Astrocyte (in vitro differentiated cells and primary cell): ENCODE data around the gene MGAT2. TPM values are rescaled to one million over a fixed set of nuclear protein-coding genes. Genes with fewer than 3 reads are reported as not detected.
A peak's percentile ranks its signal among the peaks of the same experiment; 100 is the strongest.
"Not testable (repeated sequence)": the region's sequence is repeated elsewhere in the genome, so short reads cannot be mapped to it uniquely, and the experiment has no call there.

Experiments used
- DNase-seq: peaks from one replicate; pipeline ENCODE4 v3.0.0-alpha.2; 2010; ENCODE audit warnings: low read depth
- FAIRE-seq: peaks from 2 replicates; lab custom pipeline; 2011; peaks lifted over from hg19 to GRCh38; lab: Jason Lieb, UNC
- H2AFZ ChIP-seq: 2 replicates; pipeline ENCODE4 v1.6.0; 2012; ENCODE audit warnings: low read depth, low read length, inconsistent platforms
- H3K27ac ChIP-seq: 2 replicates; pipeline ENCODE4 v1.5.1; 2011; ENCODE audit warnings: low read depth, low read length, inconsistent platforms
- H3K27me3 ChIP-seq: 2 replicates; pipeline ENCODE4 v1.6.0; 2011; ENCODE audit warnings: low read length, inconsistent platforms; ENCODE audit not compliant: insufficient read depth
- H3K36me3 ChIP-seq: 2 replicates; pipeline ENCODE4 v1.5.1; 2011; ENCODE audit warnings: low read length, inconsistent platforms; ENCODE audit not compliant: insufficient read depth
- H3K4me1 ChIP-seq: 2 replicates; pipeline ENCODE4 v1.5.1; 2011; ENCODE audit warnings: low read length, inconsistent platforms; ENCODE audit not compliant: insufficient read depth
- H3K4me2 ChIP-seq: 2 replicates; pipeline ENCODE4 v1.6.0; 2012; ENCODE audit warnings: low read length, inconsistent platforms
- H3K4me3 ChIP-seq: 2 replicates; pipeline ENCODE4 v1.5.1; 2011; ENCODE audit warnings: low read depth, mild to moderate bottlenecking, low read length, inconsistent platforms; ENCODE audit not compliant: insufficient read depth
- H3K79me2 ChIP-seq: 2 replicates; pipeline ENCODE4 v1.6.0; 2012; ENCODE audit warnings: mild to moderate bottlenecking, low read length, inconsistent platforms; ENCODE audit not compliant: insufficient read depth
- H3K9ac ChIP-seq: 2 replicates; pipeline ENCODE4 v1.6.0; 2012; ENCODE audit warnings: mild to moderate bottlenecking, low read length, inconsistent platforms
- H3K9me3 ChIP-seq: 2 replicates; pipeline ENCODE4 v1.5.1; 2012; ENCODE audit warnings: low read depth, mild to moderate bottlenecking, low read length, inconsistent platforms; ENCODE audit not compliant: insufficient read depth
- H4K20me1 ChIP-seq: 2 replicates; pipeline ENCODE4 v1.6.0; 2012; ENCODE audit warnings: low read length, inconsistent platforms; ENCODE audit not compliant: insufficient read depth
- H3K27ac Mint-ChIP-seq: one replicate; pipeline ENCODE4 v1.8.0; 2021; ENCODE audit warnings: mild to moderate bottlenecking, mixed read lengths; ENCODE audit not compliant: unreplicated experiment
- H3K27me3 Mint-ChIP-seq: one replicate; pipeline ENCODE4 v1.8.0; 2021; ENCODE audit warnings: low read depth, mixed read lengths; ENCODE audit not compliant: unreplicated experiment
- H3K36me3 Mint-ChIP-seq: one replicate; pipeline ENCODE4 v1.8.0; 2021; ENCODE audit warnings: low read depth, mixed read lengths; ENCODE audit not compliant: unreplicated experiment
- H3K4me1 Mint-ChIP-seq: one replicate; pipeline ENCODE4 v1.8.0; 2021; ENCODE audit warnings: low read depth, mixed read lengths; ENCODE audit not compliant: unreplicated experiment
- H3K4me3 Mint-ChIP-seq: one replicate; pipeline ENCODE4 v1.8.0; 2021; ENCODE audit warnings: mild to moderate bottlenecking, moderate library complexity, mixed read lengths; ENCODE audit not compliant: unreplicated experiment
- H3K9me3 Mint-ChIP-seq: one replicate; pipeline ENCODE4 v1.8.0; 2021; ENCODE audit warnings: mild to moderate bottlenecking, mixed read lengths; ENCODE audit not compliant: unreplicated experiment
- CTCF ChIP-seq: IDR thresholded peaks from 2 replicates; pipeline ENCODE4 v1.5.1; 2011; ENCODE audit warnings: low read depth, mild to moderate bottlenecking, inconsistent platforms, low read length, moderate library complexity; ENCODE audit not compliant: insufficient read depth
- EZH2 ChIP-seq: IDR thresholded peaks from 2 replicates; pipeline ENCODE4 v1.6.1; 2012; ENCODE audit warnings: mild to moderate bottlenecking, low read length, inconsistent platforms; ENCODE audit not compliant: insufficient read depth
- total RNA-seq: library from RNA; stranded (reverse); gene quantifications from 2 replicates; pipeline ENCODE4 v1.2.1, GENCODE V29; 2021

The MGAT2 gene
- total RNA-seq, 1 donor from 2014 or later = 56.0 TPM

DNA sequence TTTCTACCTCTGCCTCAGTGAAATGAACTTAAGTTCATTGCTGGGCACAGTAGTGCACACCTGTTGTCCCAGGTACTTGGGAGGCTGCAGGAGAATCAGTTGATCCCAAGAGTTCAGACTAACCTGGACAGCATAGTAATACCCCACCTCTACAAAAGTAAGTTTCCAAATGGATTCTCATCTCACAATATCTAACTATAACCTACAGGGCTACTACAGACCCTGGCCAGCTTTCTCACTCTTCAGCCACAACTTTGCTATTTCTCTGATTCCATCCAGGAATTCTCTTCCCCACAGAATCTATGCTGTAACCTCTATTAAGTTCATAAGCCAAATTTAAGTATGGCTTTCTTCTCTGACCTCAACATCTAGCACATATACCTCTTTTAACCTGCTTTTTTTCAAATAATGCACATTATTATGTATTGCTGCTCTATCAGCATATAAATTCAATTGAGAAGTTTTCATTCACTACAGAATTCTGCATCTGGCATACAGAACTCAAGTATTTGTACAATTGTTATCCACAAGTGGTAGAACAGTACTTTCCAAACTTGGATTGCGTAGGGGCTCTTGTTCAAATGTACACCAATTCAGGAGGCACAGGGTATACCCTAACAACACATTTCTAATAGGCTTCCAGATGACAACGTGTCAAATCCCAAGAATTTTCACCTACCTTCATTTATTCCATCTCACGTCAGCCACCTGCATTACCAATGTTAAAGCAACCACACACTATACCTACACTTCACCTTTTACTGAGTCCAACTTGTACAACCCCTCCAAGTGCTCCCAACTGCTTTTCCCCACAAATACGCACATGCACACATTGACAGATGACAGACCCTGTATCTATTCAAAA lies 38.3 kb upstream of the MGAT2 start:
- H3K27ac Mint-ChIP-seq = peak overlapping the region; percentile 50
- H3K9me3 Mint-ChIP-seq = peaks cover 2% of the 10 kb centered on the region
- H3K4me3 ChIP-seq = no peak overlapping the region
- peaks cover 37% of the 10 kb centered on the region for H3K4me1 Mint-ChIP-seq
- peak overlapping the region; percentile 93 for H3K4me3 Mint-ChIP-seq
- TF ChIP-seq CTCF (no peak), EZH2 (no peak)
- H3K36me3 Mint-ChIP-seq = peaks cover 26% of the 10 kb centered on the region
- no peaks in the 10 kb centered on the region for H3K27me3 ChIP-seq
- peaks cover 8% of the 10 kb centered on the region for H3K4me1 ChIP-seq
- H3K9me3 ChIP-seq = no peaks in the 10 kb centered on the region
- DNase-seq (no peak), FAIRE-seq (no peak)
- H3K27ac ChIP-seq = no peak overlapping the region
- no peak overlapping the region for H3K9ac ChIP-seq
- peaks cover 30% of the 10 kb centered on the region for H3K36me3 ChIP-seq
- no peaks in the 10 kb centered on the region for H3K27me3 Mint-ChIP-seq
- peak overlapping the region; percentile 6 for H3K4me2 ChIP-seq
- H3K79me2 ChIP-seq = peaks cover 71% of the 10 kb centered on the region
- H4K20me1 ChIP-seq = peaks cover 78% of the 10 kb centered on the region
- no peak overlapping the region for H2AFZ ChIP-seq

- H3K4me1 ChIP-seq = peaks cover 8% of the 10 kb centered on the region
- H3K9me3 Mint-ChIP-seq = peaks cover 2% of the 10 kb centered on the region
- peaks cover 24% of the 10 kb centered on the region for H3K36me3 ChIP-seq
- no peak for TF ChIP-seq EZH2
- TF ChIP-seq CTCF = no peak
- no peak overlapping the region for H3K27ac ChIP-seq
- H3K4me1 Mint-ChIP-seq = peaks cover 36% of the 10 kb centered on the region
- peaks cover 70% of the 10 kb centered on the region for H4K20me1 ChIP-seq
- H3K4me3 Mint-ChIP-seq = peak overlapping the region; percentile 93
- no peak for DNase-seq
- no peaks in the 10 kb centered on the region for H3K27me3 Mint-ChIP-seq
- peak overlapping the region; percentile 97 for H3K4me3 ChIP-seq
- no peaks in the 10 kb centered on the region for H3K9me3 ChIP-seq
- peak overlapping the region; percentile 97 for H3K27ac Mint-ChIP-seq
- no peak for FAIRE-seq
- peak overlapping the region; percentile 85 for H3K4me2 ChIP-seq
- peaks cover 71% of the 10 kb centered on the region for H3K79me2 ChIP-seq
- H3K9ac ChIP-seq = peak overlapping the region; percentile 97
- no peaks in the 10 kb centered on the region for H3K27me3 ChIP-seq
- H3K36me3 Mint-ChIP-seq = peaks cover 22% of the 10 kb centered on the region
- H2AFZ ChIP-seq = no peak overlapping the region
These were observed 37.0 kb upstream of the MGAT2 start for GRCh38 chr14:49583629-49584028.

- H3K4me3 ChIP-seq = peak overlapping the region; percentile 97
- no peak for TF ChIP-seq EZH2
- TF ChIP-seq CTCF = no peak
- peaks cover 2% of the 10 kb centered on the region for H3K9me3 Mint-ChIP-seq
- DNase-seq (no peak), FAIRE-seq (no peak)
- peak overlapping the region; percentile 97 for H3K27ac Mint-ChIP-seq
- peaks cover 33% of the 10 kb centered on the region for H3K4me1 Mint-ChIP-seq
- H2AFZ ChIP-seq = no peak overlapping the region
- H4K20me1 ChIP-seq = peaks cover 66% of the 10 kb centered on the region
- no peaks in the 10 kb centered on the region for H3K27me3 ChIP-seq
- H3K27ac ChIP-seq = no peak overlapping the region
- H3K4me2 ChIP-seq = peak overlapping the region; percentile 85
- H3K36me3 ChIP-seq = peaks cover 24% of the 10 kb centered on the region
- H3K36me3 Mint-ChIP-seq = peaks cover 22% of the 10 kb centered on the region
- H3K9ac ChIP-seq = peak overlapping the region; percentile 97
- H3K9me3 ChIP-seq = no peaks in the 10 kb centered on the region
- peak overlapping the region; percentile 93 for H3K4me3 Mint-ChIP-seq
- no peaks in the 10 kb centered on the region for H3K27me3 Mint-ChIP-seq
- peaks cover 69% of the 10 kb centered on the region for H3K79me2 ChIP-seq
- H3K4me1 ChIP-seq = peaks cover 8% of the 10 kb centered on the region
These were observed 36.5 kb upstream of the MGAT2 start for GRCh38 chr14:49584058-49584457.

DNA sequence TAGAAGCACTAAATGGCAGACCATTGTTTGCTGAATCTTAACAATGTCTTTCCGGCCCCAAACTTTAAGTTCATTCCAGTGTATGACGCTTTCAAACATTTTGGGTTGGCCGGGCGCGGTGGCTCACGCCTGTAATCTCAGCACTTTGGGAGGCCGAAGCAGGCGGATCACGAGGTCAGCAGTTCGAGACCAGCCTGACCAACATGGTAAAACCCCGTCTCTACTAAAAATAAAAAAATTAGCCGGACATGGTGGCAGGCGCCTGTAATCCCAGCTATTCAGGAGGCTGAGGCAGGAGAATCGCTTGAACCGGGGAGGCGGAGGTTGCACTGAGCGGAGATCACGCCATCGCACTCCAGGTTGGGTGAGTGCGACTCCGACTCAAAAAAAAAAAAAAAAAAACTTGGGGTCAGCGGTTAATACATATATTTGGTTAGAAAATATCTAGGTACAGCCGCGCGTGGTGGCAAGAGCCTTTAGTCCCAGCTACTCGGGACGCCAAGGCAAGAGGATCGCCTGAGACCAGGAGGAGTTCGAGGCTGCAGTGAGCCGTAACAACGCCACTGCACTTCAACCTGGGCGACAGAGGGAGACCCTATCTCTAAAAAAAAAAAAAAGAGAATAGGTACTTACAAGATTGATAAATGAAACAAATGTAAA lies 35.5 kb upstream of the MGAT2 start:
- Mint-ChIP-seq H3K36me3 (peaks cover 22% of the 10 kb centered on the region), H3K4me3 (peak overlapping the region; percentile 93), H3K27ac (peak overlapping the region; percentile 97), H3K4me1 (peaks cover 27% of the 10 kb centered on the region)
- H3K27me3 Mint-ChIP-seq, DNase-seq, H3K27me3 ChIP-seq, H3K9me3 Mint-ChIP-seq, H3K4me1 ChIP-seq, H3K9me3 ChIP-seq, H2AFZ ChIP-seq, FAIRE-seq: not testable (repeated sequence)
- peak overlapping the region; percentile 85 for H3K4me2 ChIP-seq
- peaks cover 59% of the 10 kb centered on the region for H3K79me2 ChIP-seq
- peak overlapping the region; percentile 97 for H3K4me3 ChIP-seq
- H3K36me3 ChIP-seq = peaks cover 24% of the 10 kb centered on the region
- peak overlapping the region; percentile 97 for H3K9ac ChIP-seq
- H4K20me1 ChIP-seq = peaks cover 55% of the 10 kb centered on the region
- H3K27ac ChIP-seq = peak overlapping the region; percentile 86
